GM21825 (cell line): ENCODE results near the gene PRR5L.
"Not testable (repeated sequence)": the region's sequence is repeated elsewhere in the genome, so short reads cannot be mapped to it uniquely, and the experiment has no call there.

Experiments used
- ATAC-seq: cut with Tn5 transposase; IDR thresholded peaks from one replicate; pipeline ENCODE4 v1.9.1; 2021; ENCODE audit warnings: mild to moderate bottlenecking, moderate library complexity; ENCODE audit not compliant: unreplicated experiment

Gene PRR5L

GRCh38 chr11:36455658-36456111 lies 159.6 kb downstream of the PRR5L start:
- no peak for ATAC-seq

GRCh38 chr11:36456156-36456555 lies 160.1 kb downstream of the PRR5L start:
- no peak for ATAC-seq

GRCh38 chr11:36458129-36458915 lies 162.2 kb downstream of the PRR5L start:
- no peak for ATAC-seq

GRCh38 chr11:36459046-36459445 lies 163.0 kb downstream of the PRR5L start:
- no peak for ATAC-seq

- no peak for ATAC-seq
Measured at GRCh38 chr11:36460220-36460619, 164.1 kb downstream of the PRR5L start.

GRCh38 chr11:36462321-36462720 lies 166.2 kb downstream of the PRR5L start:
- no peak for ATAC-seq

GRCh38 chr11:36463781-36464180 lies 167.7 kb downstream of the PRR5L start:
- ATAC-seq: no peak

GRCh38 chr11:36464720-36465119 lies 168.6 kb downstream of the PRR5L start:
- no peak for ATAC-seq

GRCh38 chr11:36465449-36466163 lies 169.5 kb downstream of the PRR5L start:
- ATAC-seq: no peak

GRCh38 chr11:36467012-36467411 lies 170.9 kb downstream of the PRR5L start:
- ATAC-seq: no peak

- ATAC-seq: no peak
Measured at GRCh38 chr11:36467916-36468315, 171.8 kb downstream of the PRR5L start.

GRCh38 chr11:36469063-36469462 lies 173.0 kb downstream of the PRR5L start:
- ATAC-seq: no peak

- ATAC-seq: no peak
Measured at GRCh38 chr11:36469881-36470802, 174.1 kb downstream of the PRR5L start.

GRCh38 chr11:36471577-36471976 lies 175.5 kb downstream of the PRR5L start:
- ATAC-seq: no peak

- no peak for ATAC-seq
Measured at GRCh38 chr11:36475192-36475591, 179.1 kb downstream of the PRR5L start.

- ATAC-seq: no peak
Measured at GRCh38 chr11:36478700-36479329, 182.7 kb downstream of the PRR5L start.

GRCh38 chr11:36480833-36481232 lies 184.7 kb downstream of the PRR5L start:
- no peak for ATAC-seq

GRCh38 chr11:36483042-36483441 lies 187.0 kb downstream of the PRR5L start:
- not testable (repeated sequence) for ATAC-seq

GRCh38 chr11:36485298-36486002 lies 189.4 kb downstream of the PRR5L start:
- ATAC-seq: no peak

GRCh38 chr11:36487619-36488018 lies 191.5 kb downstream of the PRR5L start:
- ATAC-seq: no peak
